Myocyte (in vitro differentiated cells): ENCODE results near the gene RPSA. TPM values are rescaled to one million over a fixed set of nuclear protein-coding genes. Genes with fewer than 3 reads are reported as not detected.
A peak's percentile ranks its signal among the peaks of the same experiment; 100 is the strongest.
"Not testable (repeated sequence)": the region's sequence is repeated elsewhere in the genome, so short reads cannot be mapped to it uniquely, and the experiment has no call there.

Source experiments
- DNase-seq: peaks from one replicate; pipeline ENCODE4 v3.0.0-alpha.2; 2012; ENCODE audit warnings: low read depth
- polyA plus RNA-seq: library from polyadenylated mRNA; unstranded; fragments of >200 nt; gene quantifications from one replicate; pipeline ENCODE4 v1.2.1, GENCODE V29; 2012; ENCODE audit warnings: missing spikeins
- total RNA-seq: library from RNA; depleted of rRNA; stranded (reverse); fragments of >200 nt; gene quantifications from 2 replicates; pipeline ENCODE4 v1.2.3, GENCODE V29; 2014

Gene RPSA
- 953 and 1,060 TPM in 2 replicates for total RNA-seq
- 957 TPM for polyA plus RNA-seq

DNA sequence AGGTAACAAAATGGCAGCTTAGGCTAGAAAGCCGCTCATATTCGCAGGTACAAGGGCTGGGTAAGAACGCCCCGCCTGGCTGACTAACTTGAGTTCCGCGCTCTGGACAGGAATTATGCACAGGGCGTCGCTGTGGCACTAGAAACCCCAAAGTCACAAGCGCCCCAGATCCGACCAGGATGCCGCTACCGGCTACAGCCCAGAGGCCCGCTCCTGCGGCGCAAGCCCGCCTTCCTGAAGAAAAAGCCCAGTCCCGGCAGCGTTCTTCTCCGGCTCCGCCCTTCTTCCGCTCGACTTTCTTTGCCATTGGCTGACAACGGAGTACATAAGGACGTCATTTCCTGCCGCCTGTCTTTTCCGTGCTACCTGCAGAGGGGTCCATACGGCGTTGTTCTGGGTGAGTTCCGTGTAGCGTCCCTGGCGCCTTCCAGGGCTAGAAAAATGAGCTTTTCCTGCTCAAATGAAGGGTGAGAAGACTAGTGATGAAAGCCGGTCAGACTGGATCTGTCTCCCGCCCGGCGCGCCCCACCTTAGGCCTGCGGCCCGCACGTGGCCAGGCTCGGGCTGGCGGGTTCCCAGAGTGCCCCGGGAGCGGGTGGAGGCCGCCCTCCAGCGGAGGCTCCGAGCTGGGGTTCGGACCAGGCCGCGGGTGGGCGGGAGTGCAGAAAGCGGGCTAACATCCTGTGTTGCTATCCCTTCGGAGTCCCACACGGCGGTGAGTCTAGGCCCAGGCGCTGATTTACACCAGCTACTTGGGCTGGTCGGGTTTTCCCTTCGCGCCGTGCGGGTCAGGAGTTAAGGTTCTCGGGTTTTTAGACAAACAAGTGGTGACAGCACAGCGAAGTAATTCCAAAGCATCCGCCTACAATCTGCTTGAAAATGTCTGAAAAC is at the start of gene RPSA:
RPSA (plus strand) TSS at position 353 of the 891 bp plus-strand sequence. CDS start 934 bp downstream, outside the sequence.
- DNase-seq: peak; percentile 97

DNA sequence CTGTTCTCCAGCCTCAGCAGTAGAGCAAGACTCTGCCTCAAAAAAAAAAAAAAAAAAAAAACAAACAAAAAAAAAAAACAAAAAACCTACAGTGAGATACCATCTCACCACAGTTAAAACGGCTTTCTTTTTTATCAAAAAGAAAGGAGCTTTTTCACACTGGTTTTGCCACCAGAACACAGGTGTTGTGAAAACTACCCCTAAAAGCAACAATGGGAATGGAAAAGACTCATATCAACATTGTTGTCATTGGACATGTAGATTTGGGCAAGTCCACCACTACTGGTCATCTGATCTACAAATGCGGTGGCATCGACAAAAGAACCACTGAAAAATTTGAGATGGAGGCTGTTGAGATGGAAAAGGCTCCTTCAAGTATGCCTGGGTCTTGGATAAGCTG is 48.2 kb upstream of the RPSA start:
- no peak for DNase-seq

GRCh38 chr3:39361252-39361927 is 45.1 kb upstream of the RPSA start:
- no peak for DNase-seq

DNA sequence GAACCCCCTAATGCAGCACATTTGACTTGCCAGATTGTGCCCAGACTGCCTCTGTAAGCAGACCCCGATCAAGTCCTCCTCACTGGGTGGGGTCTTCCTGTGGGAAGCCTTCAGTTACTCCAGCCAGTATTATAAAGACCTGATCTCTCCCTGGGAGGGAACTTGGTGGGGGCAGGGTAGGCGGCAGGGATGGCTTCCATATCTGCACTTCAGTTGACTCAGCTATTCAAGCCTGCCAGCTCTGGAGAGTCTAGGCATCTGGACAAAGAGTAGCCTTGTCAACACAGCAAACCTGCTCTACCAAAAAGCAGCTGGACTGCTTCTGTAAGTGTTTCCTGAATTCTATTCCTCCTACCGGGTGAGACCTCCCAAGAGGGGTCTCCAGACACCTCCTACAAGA is 44.3 kb upstream of the RPSA start:
- DNase-seq: no peak

GRCh38 chr3:39362812-39363211 is 43.7 kb upstream of the RPSA start:
- no peak for DNase-seq

DNA sequence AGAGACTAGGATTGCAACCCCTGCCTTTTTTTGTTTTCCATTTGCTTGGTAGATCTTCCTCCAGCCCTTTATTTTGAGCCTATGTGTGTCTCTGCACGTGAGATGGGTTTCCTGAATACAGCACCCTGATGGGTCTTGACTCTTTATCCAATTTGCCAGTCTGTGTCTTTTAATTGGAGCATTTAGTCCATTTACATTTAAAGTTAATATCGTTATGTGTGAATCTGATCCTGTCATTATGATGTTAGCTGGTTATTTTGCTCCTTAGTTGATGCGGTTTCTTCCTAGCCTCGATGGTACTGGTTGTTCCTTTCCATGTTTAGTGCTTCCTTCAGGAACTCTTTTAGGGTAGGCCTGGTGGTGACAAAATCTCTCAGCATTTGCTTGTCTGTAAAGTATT is 36.1 kb upstream of the RPSA start:
- not testable (repeated sequence) for DNase-seq

- no peak for DNase-seq
Observed at GRCh38 chr3:39372833-39373232, 33.7 kb upstream of the RPSA start.

DNA sequence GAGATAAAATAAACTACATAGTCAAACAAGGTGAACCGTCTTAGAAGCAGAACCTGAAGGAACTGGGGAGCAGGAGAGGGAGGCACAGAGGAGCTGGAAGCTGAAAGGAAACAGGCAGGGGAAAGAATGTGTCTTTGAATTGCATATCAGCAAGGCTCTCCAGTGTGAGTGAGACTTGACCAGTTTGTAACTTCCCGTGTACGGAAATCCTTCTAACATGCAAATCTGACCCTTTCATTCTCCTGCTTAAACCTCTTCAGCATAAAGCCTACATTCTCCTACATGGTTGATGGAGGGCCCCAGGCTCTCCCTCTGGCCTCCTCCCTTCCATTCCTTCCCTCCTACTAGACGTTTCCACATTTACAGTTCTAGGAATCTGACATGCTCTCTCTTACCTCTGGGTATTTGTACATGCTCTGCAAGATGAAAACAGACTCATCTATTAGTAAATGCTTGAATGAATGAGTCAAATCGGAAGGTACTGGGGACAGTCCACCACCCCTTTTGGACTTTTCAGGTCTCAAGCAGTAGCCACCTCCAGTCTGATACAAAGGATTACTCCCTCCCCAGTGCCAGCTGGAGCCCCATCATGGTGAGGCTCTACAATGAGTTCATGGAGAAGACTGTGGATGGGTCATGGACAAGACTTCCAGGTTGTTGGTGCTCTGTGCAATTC is 29.4 kb upstream of the RPSA start:
- no peak for DNase-seq

DNA sequence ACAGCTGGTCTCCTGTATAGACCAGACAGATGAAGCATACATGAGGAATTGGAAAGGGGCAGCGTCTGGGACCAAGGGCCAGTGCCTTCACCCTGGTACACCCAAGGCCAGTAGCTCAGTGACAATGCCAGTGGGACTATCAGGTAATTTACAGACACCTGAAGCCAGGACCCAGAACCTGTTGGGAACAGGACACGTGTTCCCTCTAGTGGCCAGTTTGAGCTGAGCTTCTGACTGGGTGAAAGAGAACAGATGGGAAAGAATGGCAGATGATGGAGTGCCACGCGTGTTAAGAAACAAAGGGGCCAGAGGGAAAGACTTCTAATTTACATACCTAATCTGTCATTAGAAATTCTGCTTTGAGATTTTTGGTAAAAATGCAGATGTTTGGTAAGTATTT is 28.4 kb upstream of the RPSA start:
- peak; percentile 15 for DNase-seq

DNA sequence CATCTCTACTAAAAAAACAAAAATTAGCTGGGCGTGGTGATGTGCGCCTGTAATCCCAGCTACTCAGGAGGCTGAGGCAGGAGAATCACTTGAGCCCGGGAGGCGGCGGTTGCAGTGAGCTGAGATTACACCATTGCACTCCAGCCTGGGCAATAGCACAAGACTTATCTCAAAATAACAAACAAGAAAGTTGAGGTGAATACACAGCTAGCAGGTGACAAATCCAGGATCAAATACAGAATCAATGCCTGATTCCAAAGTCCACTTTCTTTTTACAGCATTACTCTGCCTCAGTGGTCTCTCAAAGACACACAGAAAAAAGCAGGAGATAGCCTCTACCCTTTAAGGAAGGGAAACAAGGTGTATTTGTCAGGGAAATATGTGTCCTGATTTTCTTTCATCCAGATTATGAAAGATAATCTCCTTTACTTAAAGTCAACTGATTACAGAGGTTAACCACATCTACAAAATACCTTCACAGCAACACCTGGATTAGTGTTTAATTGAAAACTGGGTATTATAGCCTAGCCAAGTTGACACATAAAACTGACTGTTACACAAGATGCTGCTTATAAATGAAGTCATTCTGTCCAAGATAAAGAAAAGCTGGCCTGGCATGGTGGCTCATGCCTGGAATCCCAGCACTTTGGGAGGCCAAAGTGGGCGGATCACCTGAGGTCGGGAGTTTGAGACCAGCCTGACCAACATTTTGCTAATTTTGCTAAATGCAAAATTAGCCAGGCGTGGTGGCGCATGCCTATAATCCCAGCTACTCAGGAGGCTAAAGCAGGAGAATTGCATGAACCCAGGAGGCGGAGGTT is 27.4 kb upstream of the RPSA start:
- no peak for DNase-seq

DNA sequence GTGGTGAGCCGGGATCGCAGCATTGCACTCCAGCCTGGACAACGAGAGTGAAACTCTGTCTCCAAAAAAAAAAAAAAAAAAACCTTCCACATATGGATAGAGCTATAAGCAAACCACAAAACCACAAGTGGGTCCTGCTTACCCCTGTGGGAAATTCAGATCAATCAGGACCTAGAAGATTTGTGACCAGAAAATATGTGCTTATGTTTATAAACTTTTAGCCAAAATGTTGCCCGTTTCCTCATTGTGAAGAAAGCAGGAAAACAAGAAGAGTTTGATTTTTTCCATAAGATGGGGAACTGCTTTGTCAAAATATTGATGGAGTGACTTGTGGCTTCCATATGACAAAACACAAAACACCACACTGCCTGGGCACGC is 26.8 kb upstream of the RPSA start:
- no peak for DNase-seq

- DNase-seq: no peak
Observed at GRCh38 chr3:39381432-39381831, 25.1 kb upstream of the RPSA start.

DNA sequence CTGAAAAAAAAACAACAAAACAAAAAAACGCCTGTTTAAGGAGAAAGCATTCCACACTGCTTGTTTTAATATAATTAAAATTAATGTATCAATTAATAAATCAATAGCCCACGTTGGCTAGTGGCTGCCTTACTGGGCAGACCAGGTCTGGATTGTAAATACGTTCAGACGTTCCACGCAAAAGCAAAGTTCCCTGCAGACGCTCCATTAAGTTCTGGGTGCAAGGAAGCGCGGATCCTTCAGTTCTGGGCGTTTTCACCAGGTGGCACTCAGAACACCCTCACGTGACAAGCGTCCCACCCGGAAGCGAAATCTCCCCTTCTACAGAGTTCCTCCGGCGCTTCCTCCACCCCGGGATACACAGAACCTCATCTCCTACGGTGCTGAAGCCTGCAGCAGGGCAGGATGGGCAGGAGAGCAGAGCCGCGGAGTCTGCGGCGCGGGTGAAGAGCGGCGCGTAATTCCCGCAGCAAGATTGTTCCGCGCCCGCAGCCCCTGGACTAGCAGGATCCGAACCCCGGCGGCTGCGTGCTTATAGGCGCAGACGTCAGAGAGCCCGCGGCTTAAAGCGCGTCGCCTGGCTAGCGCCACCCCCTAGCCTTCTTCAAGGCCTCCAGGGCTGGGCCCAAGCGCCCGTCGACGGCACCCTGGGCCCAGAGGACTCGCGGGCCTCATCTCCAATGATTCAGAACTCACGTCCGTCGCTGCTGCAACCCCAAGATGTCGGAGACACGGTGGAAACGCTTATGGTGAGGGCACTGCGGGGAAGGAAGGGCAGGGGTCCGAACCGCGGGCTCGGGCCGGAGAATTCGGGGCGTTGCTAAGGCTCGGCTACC is 23.3 kb upstream of the RPSA start, which contains the start of gene SLC25A38:
SLC25A38 (plus strand) TSS at position 326 of the 836 bp plus-strand sequence; CDS start at position 681, 355 bp downstream.
- DNase-seq: peak; percentile 85

GRCh38 chr3:39383881-39384664 is 22.4 kb upstream of the RPSA start:
- DNase-seq: peak; percentile 95

DNA sequence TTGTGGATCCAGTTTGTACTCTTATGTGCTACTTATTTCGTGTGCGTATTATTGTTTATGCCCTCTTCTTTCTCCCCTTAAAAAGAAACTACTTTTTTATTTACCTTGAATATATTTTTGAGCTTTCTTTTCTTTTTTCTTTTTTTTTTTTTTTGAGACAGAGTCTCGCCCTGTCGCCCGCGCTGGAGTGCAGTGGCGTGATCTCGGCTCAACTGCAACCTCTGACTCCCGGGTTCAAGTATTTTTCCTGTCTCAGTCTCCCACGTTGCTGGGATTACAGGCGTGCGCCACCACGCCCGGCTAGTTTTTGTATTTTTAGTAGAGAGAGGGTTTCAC is 21.9 kb upstream of the RPSA start:
- no peak for DNase-seq

GRCh38 chr3:39385456-39386090 is 20.9 kb upstream of the RPSA start:
- no peak for DNase-seq

DNA sequence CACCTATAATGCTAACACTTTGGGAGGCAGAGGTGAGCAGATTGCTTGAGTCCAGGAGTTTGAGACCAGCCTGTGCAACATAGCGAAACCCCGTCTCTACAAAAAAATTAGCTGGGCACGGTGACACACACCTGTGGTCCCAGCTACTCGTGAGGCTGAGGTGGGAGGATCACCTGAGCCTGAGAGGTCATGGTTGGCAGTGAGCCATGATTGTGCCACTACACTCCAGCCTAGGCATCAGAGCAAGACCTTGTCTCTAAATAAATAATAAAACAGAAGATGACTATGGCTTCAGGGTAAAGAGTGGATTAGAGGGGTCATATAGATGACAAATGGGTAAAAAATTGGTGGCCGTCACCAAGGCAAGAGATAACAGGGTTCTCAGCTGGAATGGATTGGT is 20.2 kb upstream of the RPSA start:
- no peak for DNase-seq

DNA sequence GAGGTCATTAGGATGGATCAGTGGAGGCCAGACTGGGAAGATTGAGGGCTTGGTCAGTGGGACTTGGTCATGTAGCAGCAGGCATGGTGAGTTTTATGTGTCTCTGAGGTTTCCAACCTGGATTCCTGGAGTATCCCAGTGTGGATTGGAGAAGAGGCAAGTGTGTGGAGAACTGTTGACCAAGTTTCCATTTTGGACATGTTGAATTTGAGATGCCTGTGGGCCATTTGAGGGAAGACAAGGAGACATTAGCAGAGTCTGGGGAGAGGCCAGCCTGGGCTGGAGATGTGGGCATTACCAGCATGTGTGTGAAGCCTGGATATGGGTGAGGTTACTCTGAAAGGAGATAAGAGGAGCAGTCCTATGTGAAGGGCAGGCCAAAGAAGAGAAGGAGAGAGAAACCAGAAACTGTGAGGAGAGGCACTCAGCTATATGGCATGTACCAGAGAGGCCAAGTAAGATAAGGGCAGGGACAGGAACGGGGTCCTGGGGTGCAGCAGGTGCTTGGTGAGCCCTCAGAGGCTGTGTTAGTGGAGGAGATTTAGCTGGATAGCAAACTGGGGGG is 19.0 kb upstream of the RPSA start:
- peak; percentile 94 for DNase-seq

- DNase-seq: no peak
Observed at GRCh38 chr3:39388153-39388552, 18.4 kb upstream of the RPSA start.
